Measurements from ENCODE around the gene MYL10.

Gene MYL10

DNA sequence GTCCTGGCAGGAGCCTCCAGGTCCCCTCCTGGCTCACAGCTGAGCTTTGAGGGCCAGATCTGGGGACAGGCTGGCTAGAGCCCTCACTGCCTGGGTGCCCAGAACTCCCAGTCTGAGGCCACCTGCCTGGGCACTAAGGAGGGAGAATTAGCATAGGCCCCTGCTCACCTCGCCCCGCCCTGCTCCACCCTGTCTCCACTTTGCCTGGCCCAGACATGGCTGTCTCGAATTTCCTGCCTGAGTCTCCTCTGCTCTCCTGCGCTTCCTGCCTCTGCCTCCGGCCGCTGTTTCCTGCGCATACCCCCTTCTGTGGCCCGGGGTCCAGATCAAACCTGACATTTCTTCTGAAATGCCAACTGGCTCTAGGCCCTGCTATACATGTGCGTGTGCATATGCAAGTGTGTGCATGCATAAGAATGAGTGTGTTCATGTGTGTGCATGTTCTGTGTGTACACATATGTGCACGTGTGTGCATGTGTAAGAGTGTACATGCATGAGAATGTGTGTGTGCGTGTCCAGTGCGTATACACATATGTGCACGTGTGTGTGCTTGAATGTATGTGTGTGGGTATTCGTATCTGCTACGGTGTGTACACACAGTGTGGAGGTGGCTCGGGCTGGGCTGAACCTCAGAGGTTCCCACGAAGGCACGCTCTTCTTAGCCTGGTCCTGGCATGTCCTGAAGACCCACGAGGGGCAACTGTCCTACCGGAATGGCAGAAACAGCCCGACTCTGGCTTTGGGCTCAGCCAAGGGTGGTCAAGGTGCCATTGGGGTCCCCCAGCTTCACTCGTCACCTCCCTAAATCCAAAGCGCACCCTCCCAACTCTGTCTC lies 64.9 kb downstream of the MYL10 start:
- no peak for DNase-seq
